HG02840 (cell line): ENCODE results near the gene BCOR.

Experiments used
- ATAC-seq: cut with Tn5 transposase; IDR thresholded peaks from one replicate; pipeline ENCODE4 v1.9.1; 2021; ENCODE audit warnings: mild to moderate bottlenecking, moderate library complexity, moderate number of reproducible peaks; ENCODE audit not compliant: unreplicated experiment, low FRiP score

The BCOR gene

DNA sequence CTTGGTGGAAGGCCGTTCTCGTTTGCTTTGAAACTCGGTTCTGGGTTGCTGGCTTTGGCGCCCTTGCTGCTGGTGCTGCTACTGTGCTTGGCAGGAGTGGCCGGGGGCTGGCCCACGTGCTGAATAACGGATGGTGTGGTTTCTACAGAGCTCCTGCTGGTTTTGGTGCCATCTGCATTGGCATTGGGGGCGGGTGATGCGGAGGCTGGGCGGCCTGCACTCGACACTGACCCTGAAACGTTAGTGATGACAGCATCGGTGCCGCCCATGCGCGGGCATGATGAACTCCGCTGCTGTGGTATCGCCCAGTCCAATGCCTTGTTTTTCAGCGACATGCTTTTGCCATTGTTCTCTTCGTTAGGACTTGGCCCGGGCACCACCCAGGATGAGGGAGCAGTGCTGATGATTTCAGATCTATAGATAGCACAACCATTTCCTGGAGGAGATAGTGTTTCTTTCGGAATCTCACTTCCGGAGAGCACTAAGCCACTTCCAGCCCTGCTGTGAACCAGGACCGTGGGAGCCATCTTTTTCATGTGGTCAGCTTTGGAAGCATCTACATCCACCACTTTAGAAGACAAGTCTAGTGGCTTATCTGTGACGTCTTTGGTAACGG is 24.2 kb downstream of the BCOR start:
- no peak for ATAC-seq

DNA sequence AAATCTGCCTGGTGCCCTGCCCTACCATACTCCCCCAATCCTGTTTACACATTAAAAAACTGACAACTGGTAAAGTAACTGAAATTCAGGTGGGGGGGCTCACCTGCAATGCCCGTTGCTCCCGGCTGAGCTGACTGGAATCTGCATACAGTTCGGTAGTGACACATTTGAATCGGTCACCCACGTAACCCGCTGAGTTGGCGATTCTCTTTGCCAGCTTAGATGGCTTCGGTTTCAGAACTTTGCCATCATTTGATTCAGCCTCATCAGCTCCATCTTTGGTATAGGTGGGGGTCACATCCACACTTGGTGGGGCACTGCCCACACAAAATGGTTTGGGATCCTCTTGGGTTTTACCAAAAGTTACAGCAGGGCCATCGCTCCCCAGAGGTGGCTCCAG is 25.5 kb downstream of the BCOR start:
- ATAC-seq = no peak

DNA sequence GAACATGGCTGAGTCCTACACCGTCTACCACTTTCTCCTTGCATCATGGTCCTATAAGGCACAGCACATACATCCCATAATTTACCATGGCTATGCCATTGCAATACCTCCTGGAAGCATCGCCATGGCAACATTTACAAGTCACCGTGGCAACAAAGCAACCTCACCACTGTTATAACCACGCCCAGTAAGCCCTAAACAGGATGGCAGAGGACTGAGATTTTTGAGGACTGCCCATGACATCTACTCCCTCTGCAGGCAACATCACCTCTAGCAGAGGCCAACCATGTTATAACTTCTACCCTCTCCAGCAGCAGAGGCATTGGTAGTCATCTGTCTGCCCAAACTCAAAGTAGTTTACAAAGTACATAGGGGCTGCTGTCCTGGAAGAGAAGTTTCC is 29.7 kb downstream of the BCOR start:
- no peak for ATAC-seq

- no peak for ATAC-seq
Measured at GRCh38 chrX:40066700-40067099, 31.1 kb downstream of the BCOR start.

DNA sequence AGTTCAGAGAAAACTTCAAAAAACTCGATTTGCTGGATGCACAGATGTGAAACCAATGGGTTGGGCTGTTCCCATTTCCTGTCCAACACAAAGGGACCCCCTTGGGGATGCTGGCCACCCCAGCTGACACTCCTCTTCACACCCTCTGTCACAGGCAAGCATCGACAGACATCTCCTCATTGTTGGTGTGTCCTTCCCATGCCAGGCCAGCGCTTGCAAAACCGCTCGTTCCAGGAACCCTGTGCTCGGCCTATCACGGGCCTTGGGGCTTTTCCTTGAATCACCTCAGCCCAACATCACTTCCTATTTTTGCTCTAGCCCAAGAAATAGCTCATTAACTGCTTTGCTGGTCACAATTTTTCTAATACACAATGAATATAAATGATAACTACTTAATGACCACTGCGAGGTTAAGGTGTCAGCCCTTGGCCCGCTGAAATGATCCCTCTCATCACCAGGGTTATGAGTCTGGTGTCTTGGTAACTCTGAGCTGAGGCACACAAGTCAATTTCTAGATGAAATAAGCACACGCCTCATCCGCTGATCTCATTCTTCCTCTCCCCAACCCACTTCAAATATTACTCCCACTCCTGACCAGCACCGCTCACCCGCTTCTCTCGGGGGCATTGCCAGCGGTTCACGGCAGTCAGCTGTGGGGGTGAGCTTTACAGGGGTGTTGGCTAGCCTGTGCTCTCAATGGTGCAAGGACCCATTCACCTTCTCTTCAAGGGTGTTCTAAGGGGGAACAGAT is 32.3 kb downstream of the BCOR start:
- ATAC-seq = no peak

DNA sequence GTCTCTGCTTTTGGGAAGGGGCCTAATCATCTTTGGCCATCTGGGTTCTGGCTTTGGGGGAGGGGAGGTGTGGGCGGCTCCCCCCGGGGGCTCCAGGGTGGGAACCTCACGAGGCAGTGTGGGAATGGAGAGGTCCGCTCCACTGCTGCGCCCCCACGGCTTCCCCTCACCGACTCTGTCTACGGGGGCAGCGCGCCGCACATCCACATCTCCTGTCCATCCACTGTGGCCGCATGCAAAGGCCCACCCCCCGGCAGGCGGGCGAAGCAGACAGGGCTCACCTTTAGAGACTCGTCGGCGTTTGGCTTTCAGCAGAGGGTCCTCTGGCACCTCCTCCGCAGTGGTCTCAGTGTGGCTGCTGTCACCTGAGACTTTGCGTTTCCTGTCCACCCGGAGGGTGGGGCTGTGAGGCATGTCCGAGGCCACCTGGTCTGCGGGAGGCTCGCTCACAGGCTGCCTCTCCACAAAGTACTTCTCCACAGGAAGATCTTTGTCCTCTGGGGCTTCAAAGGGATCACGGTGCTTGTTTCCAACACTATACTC is 33.6 kb downstream of the BCOR start:
- no peak for ATAC-seq

GRCh38 chrX:40063555-40063954 is 34.2 kb downstream of the BCOR start:
- no peak for ATAC-seq

DNA sequence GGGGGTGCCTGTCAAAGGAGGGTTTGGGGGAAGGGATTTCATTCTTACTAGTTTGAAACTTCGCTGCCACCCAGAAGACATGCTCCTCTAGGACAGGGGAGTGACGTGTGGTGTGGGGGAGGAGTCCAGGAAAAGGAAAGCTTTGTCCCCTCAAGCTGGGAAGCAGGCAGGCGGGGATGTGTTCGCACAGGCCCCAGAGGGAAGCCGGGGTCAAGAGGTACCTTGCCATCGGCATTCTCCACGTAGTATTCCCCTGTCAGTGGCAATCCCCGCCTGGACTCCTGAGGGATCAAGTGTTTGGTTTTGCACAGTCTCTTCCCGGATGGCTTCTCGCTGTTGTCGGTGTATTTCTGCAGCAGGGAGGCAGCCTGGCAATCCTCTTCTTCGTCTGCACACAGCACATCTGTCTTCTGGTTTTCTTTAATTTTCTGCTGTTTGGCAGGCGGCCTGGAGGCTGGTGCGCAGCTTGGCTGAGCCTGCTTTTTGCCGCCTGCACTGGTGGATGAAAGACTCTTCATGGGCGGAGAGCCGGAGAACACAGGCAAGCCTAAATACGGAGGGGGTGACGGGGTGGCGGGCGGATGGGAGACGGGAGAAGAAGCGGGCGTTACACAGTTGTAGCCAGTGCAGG is 35.1 kb downstream of the BCOR start:
- ATAC-seq = no peak

DNA sequence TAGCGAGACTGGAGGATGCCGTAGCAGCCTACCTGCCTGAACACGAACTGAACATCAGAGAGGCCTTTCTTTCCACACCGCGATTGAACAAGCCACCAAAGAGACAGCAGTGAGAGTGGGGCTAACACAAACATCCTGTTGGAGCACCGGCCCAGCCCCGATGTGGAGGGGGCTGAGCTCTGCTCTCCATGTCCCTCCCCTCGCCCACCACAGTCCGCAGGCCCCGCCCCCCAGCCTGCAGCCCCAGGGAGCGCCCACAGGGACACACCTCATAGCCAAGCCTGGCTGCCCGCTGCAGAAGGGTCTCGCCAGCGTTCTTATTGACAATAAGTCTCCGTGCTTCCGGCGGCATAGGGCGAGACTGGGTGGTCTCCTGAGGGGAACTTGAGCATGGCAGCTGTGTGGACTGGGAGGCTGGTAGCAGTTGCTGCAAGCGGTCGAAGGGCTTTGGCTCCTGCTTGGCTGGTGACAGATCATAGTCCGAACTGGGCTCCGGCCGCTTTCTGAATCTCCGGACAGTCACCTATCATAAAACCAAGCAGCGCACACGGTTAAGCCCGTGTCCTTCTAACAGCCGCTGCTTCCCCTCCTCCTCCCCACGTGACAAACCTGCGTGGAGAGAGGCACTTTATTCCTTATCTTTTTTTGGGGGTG is 35.8 kb downstream of the BCOR start:
- no peak for ATAC-seq

DNA sequence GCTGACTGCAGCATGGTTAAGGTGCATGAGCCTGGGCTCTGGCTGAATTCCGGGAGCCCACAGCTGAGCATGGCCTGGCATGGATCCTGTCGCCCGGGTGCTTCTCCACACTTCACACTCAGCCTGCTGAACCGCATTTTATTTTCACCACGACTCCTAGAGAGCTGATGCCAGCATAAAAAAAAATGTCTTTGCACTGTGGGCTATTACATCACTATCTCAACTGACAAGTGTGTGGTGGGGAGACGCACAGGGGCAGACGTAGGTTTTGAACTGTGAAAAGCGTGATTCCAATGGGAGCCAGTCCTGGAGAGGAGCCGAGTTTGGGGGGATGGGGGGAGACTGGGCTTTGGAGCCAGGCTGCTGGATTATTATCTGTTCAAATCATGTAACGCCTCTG is 36.8 kb downstream of the BCOR start:
- ATAC-seq = no peak

DNA sequence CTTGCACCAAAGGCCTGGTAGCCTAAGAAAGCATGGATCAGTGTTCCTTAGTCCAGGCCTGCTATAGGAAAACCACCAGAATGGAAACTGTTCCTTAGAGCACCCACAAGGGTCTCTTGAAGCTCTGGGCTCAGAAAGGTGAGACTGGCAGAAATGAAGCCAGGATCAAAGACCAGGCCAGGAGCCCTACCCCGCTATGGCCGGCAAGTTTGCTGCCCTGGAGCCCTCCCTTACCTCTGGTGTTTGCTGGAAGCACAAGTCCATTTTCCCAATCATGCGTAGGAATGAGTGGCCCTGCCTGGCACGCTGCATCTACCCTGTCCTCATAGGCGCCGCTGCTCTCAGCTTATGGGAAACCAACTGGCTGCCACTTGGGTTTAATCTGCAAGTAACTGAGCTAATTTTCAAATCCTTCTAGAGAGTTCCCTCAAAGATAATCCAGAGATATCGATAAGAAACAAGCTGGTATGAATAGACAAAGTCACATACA is 37.4 kb downstream of the BCOR start:
- no peak for ATAC-seq

DNA sequence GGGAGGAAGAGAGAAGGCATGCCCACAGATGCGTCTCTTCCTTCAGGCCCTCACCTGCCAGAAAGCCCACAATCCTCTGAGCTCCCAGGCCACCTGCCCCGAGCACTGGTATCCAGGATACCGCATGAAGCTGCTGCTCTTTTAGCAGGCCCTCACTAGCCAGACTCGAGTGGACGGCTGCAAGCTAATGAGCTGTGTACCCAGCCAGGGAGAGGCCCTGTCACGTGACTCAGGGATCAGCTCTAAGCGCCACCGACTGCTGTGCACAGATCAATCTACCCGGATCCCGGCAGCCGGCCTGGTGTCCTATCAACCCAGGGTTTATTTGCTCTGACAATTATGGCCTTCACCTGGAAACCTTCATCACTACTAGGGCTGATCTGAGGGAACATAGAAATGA is 39.0 kb downstream of the BCOR start:
- no peak for ATAC-seq

DNA sequence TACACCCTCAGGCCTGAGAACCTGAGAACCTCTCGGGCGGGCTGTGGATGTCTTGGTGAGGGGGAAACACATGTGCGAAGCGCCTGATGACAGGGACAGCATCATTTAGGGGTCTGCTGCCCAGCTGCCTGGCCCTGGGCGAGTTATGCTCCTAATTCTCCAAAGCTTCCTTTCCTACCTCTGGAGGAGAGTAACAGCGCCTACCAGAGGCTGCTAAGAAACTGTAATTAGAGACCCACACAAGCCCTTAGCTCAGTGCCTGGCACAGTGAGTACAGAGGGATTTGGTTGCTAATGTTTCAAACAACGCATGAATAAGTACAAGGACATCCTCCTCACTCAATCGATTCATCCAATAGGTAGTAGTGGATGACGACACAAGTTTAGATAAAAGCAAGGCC is 40.4 kb downstream of the BCOR start:
- ATAC-seq = no peak

DNA sequence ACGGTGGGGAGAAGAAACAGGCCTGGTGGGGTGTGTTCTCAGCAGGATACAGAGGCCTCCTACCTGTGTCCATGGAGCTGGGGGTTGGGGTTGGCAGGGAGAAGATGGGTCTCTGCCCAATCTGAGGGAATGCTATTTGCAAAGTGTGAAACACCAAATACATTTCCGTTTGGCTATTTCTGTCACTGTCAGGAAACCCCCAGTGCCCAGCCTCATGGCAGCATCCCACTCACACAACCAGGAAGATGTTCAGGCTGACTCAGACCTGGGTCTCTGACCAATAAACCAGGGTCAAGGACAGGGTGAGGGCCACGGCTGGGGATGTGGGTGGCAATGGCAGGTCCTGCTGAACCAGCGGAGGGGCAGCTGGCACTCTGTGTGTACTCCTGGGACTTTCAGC is 41.3 kb downstream of the BCOR start:
- ATAC-seq = no peak

- ATAC-seq = no peak
Measured at GRCh38 chrX:40055495-40055894, 42.3 kb downstream of the BCOR start.

- no peak for ATAC-seq
Measured at GRCh38 chrX:40054793-40055192, 43.0 kb downstream of the BCOR start.

- ATAC-seq = no peak
Measured at GRCh38 chrX:40050532-40050931, 47.2 kb downstream of the BCOR start.

GRCh38 chrX:40049084-40049641 is 48.6 kb downstream of the BCOR start:
- ATAC-seq = no peak

- ATAC-seq = no peak
Measured at GRCh38 chrX:40047485-40047884, 50.3 kb downstream of the BCOR start.

DNA sequence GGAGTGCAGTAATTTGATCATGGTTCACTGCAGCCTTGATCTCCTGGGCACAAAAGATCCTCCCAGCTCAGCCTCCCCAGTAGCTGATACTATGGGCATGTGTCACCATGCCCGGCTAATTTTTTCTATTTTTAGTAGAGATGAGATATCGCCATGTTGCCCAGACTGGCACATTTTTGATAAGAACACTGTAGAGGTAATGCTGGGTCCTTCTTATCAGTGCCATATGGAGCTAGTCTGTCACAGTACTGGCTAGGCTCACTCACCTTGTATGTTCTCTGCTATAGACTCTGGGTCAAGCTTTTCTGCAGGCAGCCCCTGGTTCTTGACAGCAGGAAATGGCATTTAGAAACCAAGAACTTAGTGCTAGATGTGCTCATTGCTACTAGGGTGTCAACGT is 53.9 kb downstream of the BCOR start:
- no peak for ATAC-seq

- ATAC-seq = no peak
Measured at GRCh38 chrX:40041915-40042314, 55.8 kb downstream of the BCOR start.
